Small intestine (tissue), 7 donors: ENCODE measurements around the gene ATP8A2. TPM values are rescaled to one million over a fixed set of nuclear protein-coding genes. Genes with fewer than 3 reads are reported as not detected.
A peak's percentile ranks its signal among the peaks of the same experiment; 100 is the strongest.

Source experiments
- DNase-seq, 2 donors: peaks; one replicate each; pipeline versions ENCODE4 v3.0.0 to v3.0.0-alpha.2; 2013
- FAIRE-seq: peaks from 2 replicates; lab custom pipeline; 2012; peaks lifted over from hg19 to GRCh38; lab: Jason Lieb, UNC
- H3K27ac ChIP-seq, 3 donors: one replicate each; pipeline ENCODE4 v1.5.1; 2013; ENCODE audit warnings: low read length in 2 of 3, mild to moderate bottlenecking in 2 of 3, control low read depth in 1 of 3, inconsistent platforms in 1 of 3, low read depth in 1 of 3, moderate library complexity in 1 of 3
- H3K27me3 ChIP-seq, 3 donors: one replicate each; pipeline ENCODE4 v1.6.1; 2013; ENCODE audit warnings: low read length in 3 of 3, inconsistent platforms in 1 of 3; ENCODE audit not compliant: control insufficient read depth in 3 of 3, insufficient read depth in 3 of 3
- H3K36me3 ChIP-seq, 3 donors: one replicate each; pipeline ENCODE4 v1.6.1; 2013; ENCODE audit warnings: low read length in 3 of 3, inconsistent platforms in 1 of 3, low read depth in 1 of 3, mild to moderate bottlenecking in 1 of 3, moderate library complexity in 1 of 3; ENCODE audit not compliant: control insufficient read depth in 3 of 3, insufficient read depth in 2 of 3
- H3K4me1 ChIP-seq, 3 donors: one replicate each; pipeline ENCODE4 v1.6.1; 2013; ENCODE audit warnings: low read length in 2 of 3, inconsistent platforms in 1 of 3, low read depth in 1 of 3, mild to moderate bottlenecking in 1 of 3, moderate library complexity in 1 of 3; ENCODE audit not compliant: control insufficient read depth in 3 of 3, insufficient read depth in 2 of 3
- H3K4me3 ChIP-seq, 3 donors: one replicate each; pipeline ENCODE4 v1.5.1; 2013; ENCODE audit warnings: low read length in 3 of 3, control low read depth in 1 of 3, inconsistent platforms in 1 of 3, low read depth in 1 of 3, mild to moderate bottlenecking in 1 of 3, moderate library complexity in 1 of 3
- H3K9me3 ChIP-seq, 2 donors: one replicate each; pipeline ENCODE4 v1.6.1; 2013; ENCODE audit warnings: low read depth in 1 of 2, low read length in 1 of 2; ENCODE audit not compliant: control insufficient read depth in 2 of 2, insufficient read depth in 1 of 2
- WGBS, 3 donors: extraction: QIAGEN DNeasy Blood & Tissue Kit; methylation state at CpG; one replicate each; pipeline ENCODE4 v1.1.7; 2013; 5-methylcytosine and 5-hydroxymethylcytosine counted together
- polyA plus RNA-seq, 4 donors: library from polyadenylated mRNA; stranded (reverse) in 3 of 4; unstranded in 1 of 4; fragments of 200-250 nt in 3 of 4; fragments of 120-200 nt in 1 of 4; gene quantifications; one replicate each; pipeline versions ENCODE4 v1.2.1 to v1.2.3, GENCODE V29; 2013
- donor health status: healthy with polysubstance abuse.
- donor health status: control.
- donor health status: control.
- donor health status: Bipolar disorder and iron deficiency.
- donor health status: healthy.

Gene ATP8A2
- polyA plus RNA-seq, 4 donors = 0.72 to 0.79 TPM; not detected in 2

GRCh38 chr13:25881971-25882451 is 510.2 kb downstream of the ATP8A2 start:
- Histone ChIP-seq H3K36me3 (no peaks in the 10 kb centered on the region), H3K9me3 (no peaks in the 10 kb centered on the region), H3K4me3 (no peak overlapping the region), H3K27ac (no peak overlapping the region), H3K4me1 (no peaks in the 10 kb centered on the region), H3K27me3 (no peaks in the 10 kb centered on the region)
- DNase-seq (peak in 1 of 2 donors; percentile 14), FAIRE-seq (no peak)
- WGBS, 3 donors = 27 to 44% (median 38%) methylated on average over 12 of the region's 12 CpGs

DNA sequence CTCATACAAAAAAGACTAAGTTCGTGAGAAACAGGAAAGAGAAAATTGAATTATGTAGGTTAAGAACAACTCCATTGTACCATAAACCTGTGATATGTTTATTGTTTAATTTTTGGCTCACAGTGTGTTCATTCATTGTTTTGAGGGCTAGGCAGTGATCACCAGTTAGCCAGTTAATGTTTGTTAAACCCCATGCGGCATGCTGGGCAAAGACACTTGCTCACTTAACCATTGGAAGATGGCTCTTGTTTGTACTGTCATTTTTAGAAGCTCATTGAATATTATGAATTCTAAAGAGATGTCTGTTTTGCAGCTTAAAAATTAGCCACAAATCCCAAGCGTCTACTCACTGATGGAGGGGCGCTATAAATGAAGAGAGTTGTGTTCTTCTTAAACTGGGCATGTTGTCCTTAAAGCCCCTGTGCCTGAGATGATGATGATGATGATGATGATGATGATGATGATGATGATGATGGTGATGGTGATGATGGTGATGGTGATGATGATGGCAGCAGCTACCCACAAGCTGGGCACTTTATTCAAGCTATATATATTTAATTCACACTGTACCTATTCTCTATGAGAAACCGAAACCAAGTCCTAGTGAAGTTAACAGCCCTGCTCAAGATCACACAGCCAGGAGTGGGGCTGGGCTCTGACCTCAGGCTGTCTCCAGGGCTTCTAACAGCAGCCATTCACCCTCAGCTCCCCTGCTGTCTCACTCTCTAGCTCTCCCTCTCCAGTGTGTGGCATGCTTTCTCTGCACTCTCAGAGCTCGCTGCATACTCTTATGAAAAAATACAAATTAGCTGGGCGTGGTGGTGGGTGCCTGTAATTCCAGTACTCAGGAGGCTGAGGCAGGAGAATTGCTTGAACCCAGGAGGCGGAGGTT is 510.9 kb downstream of the ATP8A2 start:
- H3K4me3 ChIP-seq = no peak overlapping the region
- H3K4me1 ChIP-seq = no peaks in the 10 kb centered on the region
- 64 to 78% (median 69%) methylated on average over 8 of the region's 8 CpGs for WGBS, 3 donors
- no peaks in the 10 kb centered on the region for H3K9me3 ChIP-seq
- H3K36me3 ChIP-seq = no peaks in the 10 kb centered on the region
- DNase-seq (no peak), FAIRE-seq (no peak)
- no peak overlapping the region for H3K27ac ChIP-seq
- no peaks in the 10 kb centered on the region for H3K27me3 ChIP-seq

- WGBS, 3 donors = 86 to 96% (median 92%) methylated on average over 4 of the region's 4 CpGs
- no peaks in the 10 kb centered on the region for H3K4me1 ChIP-seq
Measured at GRCh38 chr13:25885418-25885817, 513.6 kb downstream of the ATP8A2 start.

DNA sequence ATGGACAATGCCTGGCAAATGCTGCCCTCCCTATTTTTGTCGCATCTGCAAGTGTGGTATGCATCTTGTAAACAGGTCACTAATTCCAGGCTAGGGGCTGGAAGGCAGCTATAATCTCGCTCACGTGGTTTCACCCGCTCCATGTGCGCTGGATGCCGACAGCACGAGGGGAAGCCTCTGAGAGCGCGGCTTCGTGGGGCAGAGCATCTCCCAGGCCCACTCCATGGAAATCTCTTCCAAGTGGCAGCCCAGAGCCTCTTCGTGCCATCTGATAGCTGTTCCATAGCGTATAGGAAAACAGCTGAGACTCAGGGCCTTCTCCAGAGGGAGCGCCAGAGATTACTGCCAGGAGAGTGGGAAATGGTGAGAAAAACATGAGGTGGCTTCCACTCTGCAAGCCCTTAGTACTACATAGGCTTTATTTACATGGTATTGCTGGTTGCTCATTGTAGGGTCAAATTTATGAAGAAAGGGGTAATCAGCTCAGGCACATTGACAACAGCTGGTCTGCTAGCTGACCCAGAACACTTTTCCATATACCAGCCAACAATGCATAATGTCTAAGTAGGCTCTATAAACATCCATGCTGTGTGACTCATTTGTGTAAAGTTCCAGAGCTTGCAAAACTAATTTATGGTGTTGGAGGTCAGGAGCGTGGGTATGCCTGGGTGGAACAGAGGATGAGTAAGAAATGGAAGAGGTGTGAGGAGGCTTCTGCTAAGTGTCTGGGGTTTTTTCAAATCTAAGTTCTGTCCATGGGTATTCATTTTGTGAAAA is 514.9 kb downstream of the ATP8A2 start:
- Histone ChIP-seq H3K4me1 (no peaks in the 10 kb centered on the region), H3K36me3 (no peaks in the 10 kb centered on the region), H3K4me3 (no peak overlapping the region), H3K27ac (no peak overlapping the region), H3K27me3 (no peaks in the 10 kb centered on the region), H3K9me3 (no peaks in the 10 kb centered on the region)
- FAIRE-seq (no peak), DNase-seq (peak in 1 of 2 donors; percentile 15)
- WGBS, 3 donors = 86 to 89% (median 89%) methylated on average over 14 of the region's 14 CpGs

More at GRCh38 chr13:25885418-25885817, 513.6 kb downstream of the ATP8A2 start:
- Histone ChIP-seq H3K27ac (no peak overlapping the region), H3K9me3 (no peaks in the 10 kb centered on the region), H3K36me3 (no peaks in the 10 kb centered on the region), H3K27me3 (no peaks in the 10 kb centered on the region), H3K4me3 (no peak overlapping the region)
- no peak for DNase-seq
- no peak for FAIRE-seq

DNA sequence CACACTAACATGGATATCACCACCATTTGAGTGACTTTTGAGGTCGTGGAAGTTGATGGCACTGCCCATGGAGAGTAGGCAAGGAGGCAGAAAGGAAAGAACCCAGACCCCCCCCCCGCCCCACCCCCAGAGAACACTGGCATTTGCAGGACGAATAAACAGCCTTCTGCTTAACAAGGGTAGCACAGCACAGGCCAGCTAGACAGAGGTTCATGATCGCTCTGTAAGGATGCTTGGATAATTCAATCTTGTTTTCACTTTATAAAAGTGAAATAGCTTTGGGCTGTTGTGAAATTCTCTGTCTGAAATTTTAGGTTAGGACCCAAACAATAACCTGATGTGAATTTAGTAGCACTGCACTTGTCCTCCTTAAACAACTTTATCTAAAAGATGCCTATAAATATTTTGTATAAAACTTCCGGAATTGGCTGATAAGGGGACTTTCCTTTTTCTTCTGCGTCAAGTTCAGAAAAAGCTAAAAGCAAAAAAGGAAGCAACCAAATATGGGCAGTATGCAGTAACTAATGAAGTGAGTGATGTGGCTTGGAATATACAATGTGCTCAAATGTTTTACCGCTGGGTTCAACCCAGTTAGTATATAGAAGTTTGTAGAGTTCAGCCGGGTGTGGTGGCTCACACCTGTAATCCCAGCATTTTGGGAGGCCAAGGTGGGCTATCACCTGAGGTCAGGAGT is 516.3 kb downstream of the ATP8A2 start:
- no peaks in the 10 kb centered on the region for H3K4me1 ChIP-seq
- H3K27ac ChIP-seq = no peak overlapping the region
- H3K36me3 ChIP-seq = no peaks in the 10 kb centered on the region
- H3K4me3 ChIP-seq = no peak overlapping the region
- FAIRE-seq (no peak), DNase-seq (no peak)
- no peaks in the 10 kb centered on the region for H3K27me3 ChIP-seq
- H3K9me3 ChIP-seq = no peaks in the 10 kb centered on the region
- 79 to 82% (median 79%) methylated on average over 8 of the region's 8 CpGs for WGBS, 3 donors

- no peak for FAIRE-seq
- 32 to 48% (median 34%) methylated on average over 4 of the region's 4 CpGs for WGBS, 3 donors
Measured at GRCh38 chr13:25890671-25891212, 519.0 kb downstream of the ATP8A2 start.

DNA sequence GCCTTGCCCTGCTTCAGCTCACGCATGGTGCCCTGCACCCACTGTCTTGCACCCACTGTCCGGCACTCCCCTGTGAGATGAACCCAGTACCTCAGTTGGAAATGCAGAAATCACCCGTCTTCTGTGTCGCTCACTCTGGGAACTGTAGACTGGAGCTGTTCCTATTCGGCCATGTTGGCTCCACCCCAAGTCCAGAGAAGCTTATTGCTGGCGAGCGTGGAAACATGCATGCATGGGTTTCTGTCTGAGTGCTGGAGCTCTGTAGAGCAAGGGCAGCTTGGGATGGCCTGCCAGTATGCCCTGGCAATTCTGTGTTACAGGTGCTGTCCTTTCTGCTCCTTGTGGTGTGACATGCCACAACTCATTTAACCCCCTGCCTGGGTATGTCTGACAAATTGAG is 527.2 kb downstream of the ATP8A2 start:
- no peaks in the 10 kb centered on the region for H3K27me3 ChIP-seq
- H3K4me1 ChIP-seq = peaks cover 0 to 3% (median 0%) of the 10 kb centered on the region in 3 donors
- H3K36me3 ChIP-seq = no peaks in the 10 kb centered on the region
- no peaks in the 10 kb centered on the region for H3K9me3 ChIP-seq
- H3K4me3 ChIP-seq = no peak overlapping the region
- no peak for DNase-seq
- no peak overlapping the region for H3K27ac ChIP-seq
- WGBS, 3 donors = 90 to 95% (median 95%) methylated on average over 7 of the region's 7 CpGs
- FAIRE-seq = no peak

More at GRCh38 chr13:25890671-25891212, 519.0 kb downstream of the ATP8A2 start:
- Histone ChIP-seq H3K27me3 (no peaks in the 10 kb centered on the region), H3K27ac (no peak overlapping the region), H3K36me3 (no peaks in the 10 kb centered on the region), H3K4me1 (no peaks in the 10 kb centered on the region), H3K4me3 (no peak overlapping the region), H3K9me3 (no peaks in the 10 kb centered on the region)
- no peak for DNase-seq

DNA sequence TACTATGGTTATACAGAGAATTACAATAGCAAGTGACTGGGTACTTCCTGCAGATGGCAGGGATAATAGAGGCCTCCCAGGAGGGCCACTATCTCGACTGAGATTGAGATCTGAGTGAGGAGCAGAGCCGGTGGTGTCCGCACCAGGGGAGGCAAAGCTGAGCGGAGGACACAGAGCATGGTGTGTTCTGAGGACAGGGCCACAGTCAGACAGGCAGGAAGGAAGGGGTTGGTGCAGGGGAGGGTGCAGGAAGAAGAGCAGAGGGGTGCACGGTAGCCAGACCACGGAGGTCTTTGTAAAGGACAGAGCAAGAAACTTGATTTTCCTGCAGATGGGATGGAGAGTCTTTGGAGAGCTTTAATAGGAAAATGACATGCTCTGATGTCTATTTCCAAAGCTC is 527.7 kb downstream of the ATP8A2 start:
- DNase-seq (no peak), FAIRE-seq (no peak)
- no peaks in the 10 kb centered on the region for H3K27me3 ChIP-seq
- H3K4me1 ChIP-seq = peaks cover 0 to 3% (median 0%) of the 10 kb centered on the region in 3 donors
- 61 to 76% (median 71%) methylated on average over 6 of the region's 6 CpGs for WGBS, 3 donors
- no peak overlapping the region for H3K4me3 ChIP-seq
- no peaks in the 10 kb centered on the region for H3K9me3 ChIP-seq
- no peaks in the 10 kb centered on the region for H3K36me3 ChIP-seq
- H3K27ac ChIP-seq = no peak overlapping the region
